K562 (cell line): ENCODE results near the gene SLC25A26. TPM values are rescaled to one million over a fixed set of nuclear protein-coding genes. Genes with fewer than 3 reads are reported as not detected.

ENCODE experiments used
- FOXA3 ChIP-seq, 2 experiments: fragments of 450-650 bp in 1 of 2; sonication (generic) in 1 of 2; formaldehyde crosslinking; IDR thresholded peaks in 1 of 2; conservative IDR thresholded peaks in 1 of 2; 2 replicates each; pipeline versions ENCODE4 v1.4.0 to v1.8.0; 2020 to 2022; ENCODE audit warnings: mild to moderate bottlenecking in 2 of 2, missing genetic modification reagents in 1 of 2
- KDM2B ChIP-seq: fragments of 250-450 bp; sonication (Bioruptor Pico); IDR thresholded peaks from 2 replicates; pipeline ENCODE4 v1.8.0; 2021; ENCODE audit warnings: mild to moderate bottlenecking, moderate library complexity
- NCOA4 ChIP-seq: fragments of 450-650 bp; IDR thresholded peaks from 2 replicates; pipeline ENCODE4 v1.6.1; 2018; ENCODE audit warnings: mild to moderate bottlenecking; ENCODE audit not compliant: partially characterized antibody
- RBM15 ChIP-seq: fragments of 200-400 bp; formaldehyde crosslinking; IDR thresholded peaks from 2 replicates; pipeline ENCODE4 v1.6.1; 2018; ENCODE audit warnings: mild to moderate bottlenecking, low read length, moderate library complexity; ENCODE audit not compliant: insufficient read depth
- SP2 ChIP-seq: IDR thresholded peaks from 2 replicates; pipeline ENCODE4 v1.6.1; 2011; ENCODE audit warnings: mild to moderate bottlenecking, low read depth, low read length, moderate library complexity; ENCODE audit not compliant: poor library complexity, severe bottlenecking; ENCODE audit errors: extremely low read depth
- STAG1 ChIP-seq: sonication (generic); formaldehyde crosslinking; IDR thresholded peaks from 2 replicates; pipeline ENCODE4 v1.5.0; 2020; ENCODE audit warnings: missing genetic modification reagents, borderline replicate concordance
- TCF7 ChIP-seq: sonication (generic); IDR thresholded peaks from 2 replicates; pipeline ENCODE4 v1.6.1; 2016; ENCODE audit warnings: antibody characterized with exemption, borderline replicate concordance
- ZNF76 ChIP-seq: fragments of 250-450 bp; sonication (Bioruptor Pico); IDR thresholded peaks from 2 replicates; pipeline ENCODE4 v1.4.0; 2020; ENCODE audit warnings: mild to moderate bottlenecking, moderate library complexity, borderline replicate concordance
- polyA plus RNA-seq, 8 experiments: library from polyadenylated mRNA; depleted of rRNA in 4 of 8; stranded (reverse) in 5 of 8; unstranded in 3 of 8; fragments of >200 nt; fragmentation: Nextera tagmentation in 2 of 8; fragmentation: Illumina TruSeq in 1 of 8; extraction: Ambion mirVana in 2 of 8; extraction: Trizol in 1 of 8; gene quantifications; 2 replicates each; pipeline versions ENCODE4 v1.2.1 to v1.2.3, GENCODE V29; 2011 to 2014; ENCODE audit warnings: inconsistent platforms in 1 of 8, missing spikeins in 1 of 8
- total RNA-seq, 7 experiments: library from RNA; depleted of rRNA in 6 of 7; stranded (reverse); fragments of >200 nt in 6 of 7; fragmentation: Illumina TruSeq in 2 of 7; extraction: Trizol in 2 of 7; gene quantifications; 2 replicates each; pipeline versions ENCODE4 v1.2.1 to v1.2.3, GENCODE V29; 2011 to 2021; ENCODE audit warnings: low replicate concordance in 1 of 7
- TF ChIP-seq, protein P1 (sequence below): fragments of 450-650 bp; IDR thresholded peaks from 2 replicates; pipeline ENCODE4 v1.6.1; 2016; ENCODE audit warnings: mild to moderate bottlenecking, moderate library complexity

Gene SLC25A26
- total and polyA plus RNA-seq, 9 of the 15 experiments (the other 6 are each of a cell fraction or from before 2014, with no cell fraction given), result 7.2 to 29.1 (median 12.6) TPM

DNA sequence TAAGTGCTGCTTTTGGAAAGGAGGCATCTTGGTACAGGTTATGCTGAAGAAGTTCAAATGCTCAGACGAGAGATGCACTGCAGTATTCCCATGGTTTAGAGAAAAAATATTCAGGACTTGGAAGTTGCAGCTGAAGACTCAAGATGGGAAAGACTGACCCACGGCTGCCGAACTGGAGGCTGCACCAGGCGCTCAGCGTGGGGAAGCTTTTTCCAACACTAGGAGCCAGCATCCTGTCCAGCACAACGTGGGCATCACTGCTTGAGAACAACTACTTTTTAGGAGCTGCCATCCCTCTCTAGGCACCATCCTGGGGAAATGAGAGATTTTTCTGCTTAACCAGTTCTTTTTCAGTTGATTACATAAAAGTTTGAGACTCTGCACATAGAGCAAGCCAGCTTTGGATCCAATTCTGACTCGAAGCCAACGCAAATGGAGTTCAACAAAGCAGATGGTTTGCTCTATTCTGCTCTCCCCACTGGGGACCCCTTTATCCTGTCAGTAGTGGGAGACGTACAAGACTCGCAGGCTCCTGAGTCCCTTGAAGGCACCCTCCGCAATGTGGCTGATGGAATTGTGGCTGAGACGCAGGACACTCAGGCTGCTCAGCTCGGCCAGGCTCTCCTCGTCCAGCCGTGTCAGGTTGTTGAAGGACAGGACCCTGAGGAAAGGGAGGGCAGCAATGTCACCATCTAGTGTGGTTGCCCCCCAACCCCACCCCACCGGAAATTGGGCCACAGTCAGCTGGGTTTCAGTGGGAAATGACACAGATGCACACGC is 186.2 kb downstream of the SLC25A26 start (continued):
- TF ChIP-seq, protein P1, sequence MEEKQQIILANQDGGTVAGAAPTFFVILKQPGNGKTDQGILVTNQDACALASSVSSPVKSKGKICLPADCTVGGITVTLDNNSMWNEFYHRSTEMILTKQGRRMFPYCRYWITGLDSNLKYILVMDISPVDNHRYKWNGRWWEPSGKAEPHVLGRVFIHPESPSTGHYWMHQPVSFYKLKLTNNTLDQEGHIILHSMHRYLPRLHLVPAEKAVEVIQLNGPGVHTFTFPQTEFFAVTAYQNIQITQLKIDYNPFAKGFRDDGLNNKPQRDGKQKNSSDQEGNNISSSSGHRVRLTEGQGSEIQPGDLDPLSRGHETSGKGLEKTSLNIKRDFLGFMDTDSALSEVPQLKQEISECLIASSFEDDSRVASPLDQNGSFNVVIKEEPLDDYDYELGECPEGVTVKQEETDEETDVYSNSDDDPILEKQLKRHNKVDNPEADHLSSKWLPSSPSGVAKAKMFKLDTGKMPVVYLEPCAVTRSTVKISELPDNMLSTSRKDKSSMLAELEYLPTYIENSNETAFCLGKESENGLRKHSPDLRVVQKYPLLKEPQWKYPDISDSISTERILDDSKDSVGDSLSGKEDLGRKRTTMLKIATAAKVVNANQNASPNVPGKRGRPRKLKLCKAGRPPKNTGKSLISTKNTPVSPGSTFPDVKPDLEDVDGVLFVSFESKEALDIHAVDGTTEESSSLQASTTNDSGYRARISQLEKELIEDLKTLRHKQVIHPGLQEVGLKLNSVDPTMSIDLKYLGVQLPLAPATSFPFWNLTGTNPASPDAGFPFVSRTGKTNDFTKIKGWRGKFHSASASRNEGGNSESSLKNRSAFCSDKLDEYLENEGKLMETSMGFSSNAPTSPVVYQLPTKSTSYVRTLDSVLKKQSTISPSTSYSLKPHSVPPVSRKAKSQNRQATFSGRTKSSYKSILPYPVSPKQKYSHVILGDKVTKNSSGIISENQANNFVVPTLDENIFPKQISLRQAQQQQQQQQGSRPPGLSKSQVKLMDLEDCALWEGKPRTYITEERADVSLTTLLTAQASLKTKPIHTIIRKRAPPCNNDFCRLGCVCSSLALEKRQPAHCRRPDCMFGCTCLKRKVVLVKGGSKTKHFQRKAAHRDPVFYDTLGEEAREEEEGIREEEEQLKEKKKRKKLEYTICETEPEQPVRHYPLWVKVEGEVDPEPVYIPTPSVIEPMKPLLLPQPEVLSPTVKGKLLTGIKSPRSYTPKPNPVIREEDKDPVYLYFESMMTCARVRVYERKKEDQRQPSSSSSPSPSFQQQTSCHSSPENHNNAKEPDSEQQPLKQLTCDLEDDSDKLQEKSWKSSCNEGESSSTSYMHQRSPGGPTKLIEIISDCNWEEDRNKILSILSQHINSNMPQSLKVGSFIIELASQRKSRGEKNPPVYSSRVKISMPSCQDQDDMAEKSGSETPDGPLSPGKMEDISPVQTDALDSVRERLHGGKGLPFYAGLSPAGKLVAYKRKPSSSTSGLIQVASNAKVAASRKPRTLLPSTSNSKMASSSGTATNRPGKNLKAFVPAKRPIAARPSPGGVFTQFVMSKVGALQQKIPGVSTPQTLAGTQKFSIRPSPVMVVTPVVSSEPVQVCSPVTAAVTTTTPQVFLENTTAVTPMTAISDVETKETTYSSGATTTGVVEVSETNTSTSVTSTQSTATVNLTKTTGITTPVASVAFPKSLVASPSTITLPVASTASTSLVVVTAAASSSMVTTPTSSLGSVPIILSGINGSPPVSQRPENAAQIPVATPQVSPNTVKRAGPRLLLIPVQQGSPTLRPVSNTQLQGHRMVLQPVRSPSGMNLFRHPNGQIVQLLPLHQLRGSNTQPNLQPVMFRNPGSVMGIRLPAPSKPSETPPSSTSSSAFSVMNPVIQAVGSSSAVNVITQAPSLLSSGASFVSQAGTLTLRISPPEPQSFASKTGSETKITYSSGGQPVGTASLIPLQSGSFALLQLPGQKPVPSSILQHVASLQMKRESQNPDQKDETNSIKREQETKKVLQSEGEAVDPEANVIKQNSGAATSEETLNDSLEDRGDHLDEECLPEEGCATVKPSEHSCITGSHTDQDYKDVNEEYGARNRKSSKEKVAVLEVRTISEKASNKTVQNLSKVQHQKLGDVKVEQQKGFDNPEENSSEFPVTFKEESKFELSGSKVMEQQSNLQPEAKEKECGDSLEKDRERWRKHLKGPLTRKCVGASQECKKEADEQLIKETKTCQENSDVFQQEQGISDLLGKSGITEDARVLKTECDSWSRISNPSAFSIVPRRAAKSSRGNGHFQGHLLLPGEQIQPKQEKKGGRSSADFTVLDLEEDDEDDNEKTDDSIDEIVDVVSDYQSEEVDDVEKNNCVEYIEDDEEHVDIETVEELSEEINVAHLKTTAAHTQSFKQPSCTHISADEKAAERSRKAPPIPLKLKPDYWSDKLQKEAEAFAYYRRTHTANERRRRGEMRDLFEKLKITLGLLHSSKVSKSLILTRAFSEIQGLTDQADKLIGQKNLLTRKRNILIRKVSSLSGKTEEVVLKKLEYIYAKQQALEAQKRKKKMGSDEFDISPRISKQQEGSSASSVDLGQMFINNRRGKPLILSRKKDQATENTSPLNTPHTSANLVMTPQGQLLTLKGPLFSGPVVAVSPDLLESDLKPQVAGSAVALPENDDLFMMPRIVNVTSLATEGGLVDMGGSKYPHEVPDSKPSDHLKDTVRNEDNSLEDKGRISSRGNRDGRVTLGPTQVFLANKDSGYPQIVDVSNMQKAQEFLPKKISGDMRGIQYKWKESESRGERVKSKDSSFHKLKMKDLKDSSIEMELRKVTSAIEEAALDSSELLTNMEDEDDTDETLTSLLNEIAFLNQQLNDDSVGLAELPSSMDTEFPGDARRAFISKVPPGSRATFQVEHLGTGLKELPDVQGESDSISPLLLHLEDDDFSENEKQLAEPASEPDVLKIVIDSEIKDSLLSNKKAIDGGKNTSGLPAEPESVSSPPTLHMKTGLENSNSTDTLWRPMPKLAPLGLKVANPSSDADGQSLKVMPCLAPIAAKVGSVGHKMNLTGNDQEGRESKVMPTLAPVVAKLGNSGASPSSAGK, result no peak
- TF ChIP-seq KDM2B (CRISPR knock-in tag) (no peak), NCOA4 (no peak), STAG1 (CRISPR knock-in tag) (no peak), ZNF76 (CRISPR knock-in tag) (no peak), TCF7 (no peak), SP2 (no peak), FOXA3 (CRISPR knock-in tag; conservative IDR thresholded peaks at IDR 0.05 in 1 of 2, IDR thresholded peaks at IDR 0.05 in 1 of 2) (no peak), RBM15 (no peak)
- TF ChIP-seq, all 486 proteins: peak for 0
